ENCODE measurements around the gene JMJD8.

Gene JMJD8

DNA sequence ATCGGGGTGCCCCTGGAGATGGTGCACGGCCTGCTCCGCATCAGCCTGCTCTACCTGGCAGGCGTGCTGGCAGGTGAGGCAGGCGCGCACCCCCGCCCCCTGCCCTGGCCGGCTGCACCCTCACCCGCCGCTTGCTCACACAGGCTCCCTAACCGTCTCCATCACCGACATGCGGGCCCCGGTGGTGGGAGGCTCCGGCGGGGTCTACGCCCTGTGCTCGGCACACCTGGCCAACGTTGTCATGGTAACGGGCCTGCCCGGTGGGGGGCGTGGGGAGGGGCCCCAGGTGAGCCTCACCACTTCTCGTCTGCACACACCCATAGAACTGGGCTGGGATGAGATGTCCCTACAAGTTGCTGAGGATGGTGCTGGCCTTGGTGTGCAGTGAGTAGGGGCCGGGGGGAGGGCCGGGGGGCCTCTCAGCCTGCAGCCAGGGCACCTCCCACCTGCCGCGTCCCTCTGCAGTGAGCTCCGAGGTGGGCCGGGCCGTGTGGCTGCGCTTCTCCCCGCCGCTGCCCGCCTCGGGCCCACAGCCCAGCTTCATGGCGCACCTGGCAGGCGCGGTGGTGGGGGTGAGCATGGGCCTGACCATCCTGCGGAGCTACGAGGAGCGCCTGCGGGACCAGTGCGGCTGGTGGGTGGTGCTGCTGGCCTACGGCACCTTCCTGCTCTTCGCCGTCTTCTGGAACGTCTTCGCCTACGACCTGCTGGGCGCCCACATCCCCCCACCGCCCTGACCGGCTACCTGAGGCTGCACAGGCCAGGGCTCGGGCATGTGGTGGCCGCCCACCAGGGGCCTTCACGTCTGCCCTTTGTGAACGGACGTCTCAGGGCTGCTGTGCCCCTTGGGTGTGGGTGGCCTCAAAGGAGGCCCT, 6.6 kb downstream of the JMJD8 start:
- H3K36me3 ChIP-seq (ENCODE audit: control insufficient read depth in 5 of 5, insufficient read depth in 5 of 5, low read length in 5 of 5), result peaks cover 0 to 28% (median 24%) of the 10 kb centered on the region in 5 donors
- H3K4me3 ChIP-seq (ENCODE audit: low read depth in 1 of 5, low read length in 5 of 5), result no peak overlapping the region
- H3K4me1 ChIP-seq (ENCODE audit: control insufficient read depth in 5 of 5, insufficient read depth in 5 of 5, low read length in 5 of 5), result peaks cover 4 to 49% (median 43%) of the 10 kb centered on the region in 5 donors
- no peak overlapping the region for H3K27ac ChIP-seq (ENCODE audit: low read depth, low read length)
- peaks cover 0 to 4% (median 0%) of the 10 kb centered on the region in 5 donors for H3K27me3 ChIP-seq (ENCODE audit: control insufficient read depth in 5 of 5, insufficient read depth in 4 of 5, low read length in 5 of 5)
- H3K9me3 ChIP-seq (ENCODE audit: control insufficient read depth in 5 of 5, low read length in 5 of 5), result no peaks in the 10 kb centered on the region
- no peak overlapping the region for H3K9ac ChIP-seq (ENCODE audit: low read length in 5 of 5)

DNA sequence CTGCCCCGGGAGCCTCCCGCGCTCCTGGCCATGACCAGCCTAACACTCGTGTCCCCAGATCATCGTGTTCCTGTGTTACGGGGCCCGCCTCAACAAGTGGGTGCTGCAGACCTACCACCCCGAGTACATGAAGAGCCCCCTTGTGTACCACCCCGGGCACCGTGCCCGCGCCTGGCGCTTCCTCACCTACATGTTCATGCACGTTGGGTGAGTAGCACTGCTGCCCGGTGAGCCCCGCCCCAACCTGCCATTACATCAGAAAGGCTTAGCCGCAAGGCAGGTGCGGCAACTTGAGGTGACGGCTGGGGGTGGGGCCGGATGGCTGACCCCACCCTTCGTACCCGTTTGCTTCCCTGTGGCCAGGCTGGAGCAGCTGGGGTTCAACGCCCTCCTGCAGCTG, 7.2 kb downstream of the JMJD8 start:
- no peak overlapping the region for H3K4me3 ChIP-seq (ENCODE audit: low read depth in 1 of 5, low read length in 5 of 5)
- H3K9ac ChIP-seq (ENCODE audit: low read length in 5 of 5), result no peak overlapping the region
- peaks cover 0 to 28% (median 24%) of the 10 kb centered on the region in 5 donors for H3K36me3 ChIP-seq (ENCODE audit: control insufficient read depth in 5 of 5, insufficient read depth in 5 of 5, low read length in 5 of 5)
- H3K4me1 ChIP-seq (ENCODE audit: control insufficient read depth in 5 of 5, insufficient read depth in 5 of 5, low read length in 5 of 5), result peaks cover 4 to 43% (median 36%) of the 10 kb centered on the region in 5 donors
- H3K27me3 ChIP-seq (ENCODE audit: control insufficient read depth in 5 of 5, insufficient read depth in 4 of 5, low read length in 5 of 5), result peaks cover 0 to 4% (median 0%) of the 10 kb centered on the region in 5 donors
- no peak overlapping the region for H3K27ac ChIP-seq (ENCODE audit: low read depth, low read length)
- no peaks in the 10 kb centered on the region for H3K9me3 ChIP-seq (ENCODE audit: control insufficient read depth in 5 of 5, low read length in 5 of 5)

DNA sequence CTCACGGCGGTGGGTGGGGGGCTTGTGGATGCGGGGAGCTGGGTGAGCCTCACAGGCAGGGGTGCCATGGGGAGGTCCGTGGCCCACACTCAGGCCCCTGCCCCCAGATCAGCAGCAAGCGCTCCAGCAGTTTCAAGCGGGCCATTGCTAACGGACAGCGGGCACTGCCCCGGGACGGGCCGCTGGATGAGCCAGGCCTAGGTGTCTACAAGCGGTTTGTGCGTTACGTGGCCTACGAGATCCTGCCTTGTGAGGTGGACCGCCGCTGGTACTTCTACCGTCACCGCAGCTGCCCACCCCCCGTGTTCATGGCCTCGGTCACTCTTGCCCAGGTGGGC, 7.6 kb downstream of the JMJD8 start:
- no peak overlapping the region for H3K27ac ChIP-seq (ENCODE audit: low read depth, low read length)
- H3K9ac ChIP-seq (ENCODE audit: low read length in 5 of 5), result no peak overlapping the region
- no peaks in the 10 kb centered on the region for H3K9me3 ChIP-seq (ENCODE audit: control insufficient read depth in 5 of 5, low read length in 5 of 5)
- H3K27me3 ChIP-seq (ENCODE audit: control insufficient read depth in 5 of 5, insufficient read depth in 4 of 5, low read length in 5 of 5), result peaks cover 0 to 4% (median 0%) of the 10 kb centered on the region in 5 donors
- H3K36me3 ChIP-seq (ENCODE audit: control insufficient read depth in 5 of 5, insufficient read depth in 5 of 5, low read length in 5 of 5), result peaks cover 0 to 28% (median 24%) of the 10 kb centered on the region in 5 donors
- no peak overlapping the region for H3K4me3 ChIP-seq (ENCODE audit: low read depth in 1 of 5, low read length in 5 of 5)
- H3K4me1 ChIP-seq (ENCODE audit: control insufficient read depth in 5 of 5, insufficient read depth in 5 of 5, low read length in 5 of 5), result peaks cover 2 to 39% (median 33%) of the 10 kb centered on the region in 5 donors

- Histone ChIP-seq H3K27ac (ENCODE audit: low read depth, low read length) (no peak overlapping the region), H3K9me3 (ENCODE audit: control insufficient read depth in 5 of 5, low read length in 5 of 5) (no peaks in the 10 kb centered on the region), H3K4me3 (ENCODE audit: low read depth in 1 of 5, low read length in 5 of 5) (peak overlapping the region in 1 of 5 donors; percentile 58), H3K9ac (ENCODE audit: low read length in 5 of 5) (no peak overlapping the region), H3K4me1 (ENCODE audit: control insufficient read depth in 5 of 5, insufficient read depth in 5 of 5, low read length in 5 of 5) (peaks cover 0 to 34% (median 27%) of the 10 kb centered on the region in 5 donors), H3K36me3 (ENCODE audit: control insufficient read depth in 5 of 5, insufficient read depth in 5 of 5, low read length in 5 of 5) (peaks cover 0 to 32% (median 29%) of the 10 kb centered on the region in 5 donors), H3K27me3 (ENCODE audit: control insufficient read depth in 5 of 5, insufficient read depth in 4 of 5, low read length in 5 of 5) (peaks cover 0 to 4% (median 0%) of the 10 kb centered on the region in 5 donors)
Observed at GRCh38 chr16:675884-676564, 8.1 kb downstream of the JMJD8 start.

DNA sequence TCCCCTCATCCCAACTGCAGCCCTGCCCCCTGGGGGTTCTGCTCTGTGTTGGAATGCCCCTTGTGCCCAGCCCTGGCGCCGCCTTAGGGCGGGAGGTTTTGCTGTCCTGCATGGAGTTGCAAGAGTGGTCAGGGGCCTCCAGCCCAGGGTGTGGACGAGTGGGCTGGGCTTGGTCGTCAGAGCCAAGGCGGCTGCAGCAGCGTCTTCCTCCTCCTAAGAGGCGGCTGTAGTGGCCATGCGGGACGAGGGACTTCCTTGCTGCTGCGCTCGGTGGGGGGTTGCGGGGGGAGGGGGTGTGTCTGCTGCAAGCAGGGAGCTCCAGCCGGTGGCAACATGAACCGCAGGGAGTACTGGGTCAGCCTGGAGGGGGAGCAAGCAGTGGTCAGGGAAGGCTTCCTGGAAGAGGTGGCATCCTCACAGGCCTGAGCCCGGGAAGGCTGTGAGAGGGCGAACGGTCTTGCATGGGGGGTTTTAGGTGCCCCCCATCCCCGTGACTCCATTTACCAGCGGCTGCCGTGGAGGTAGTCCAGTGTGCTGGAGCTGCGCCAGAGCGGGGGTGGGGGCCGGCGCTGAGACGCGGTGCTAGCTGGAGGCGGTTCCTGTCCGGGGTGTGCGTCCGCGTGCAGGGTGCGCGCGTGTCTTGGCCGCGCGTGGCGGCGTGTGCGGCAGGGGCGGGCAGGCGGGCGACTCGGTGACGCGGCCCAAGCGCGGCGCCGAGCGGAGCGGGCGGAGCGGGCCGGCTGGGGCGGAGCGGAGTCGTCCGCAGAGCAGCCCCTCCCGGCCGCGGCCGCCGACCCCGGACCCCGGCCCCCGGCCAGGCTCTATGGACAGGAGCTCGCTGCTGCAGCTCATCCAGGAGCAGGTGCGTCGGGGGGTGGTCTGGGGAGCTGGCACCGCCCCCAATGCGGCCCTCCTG, 8.9 kb downstream of the JMJD8 start, which contains the start of gene RHBDL1:
RHBDL1 (plus strand) TSS at position 704 of the 916 bp plus-strand sequence; CDS start at position 824, 120 bp downstream.
- Histone ChIP-seq H3K9me3 (ENCODE audit: control insufficient read depth in 5 of 5, low read length in 5 of 5) (no peaks in the 10 kb centered on the region), H3K4me3 (ENCODE audit: low read depth in 1 of 5, low read length in 5 of 5) (peak within 1 kb of the TSS in 4 of 5 donors; percentile 21 to 58 (median 36)), H3K27me3 (ENCODE audit: control insufficient read depth in 5 of 5, insufficient read depth in 4 of 5, low read length in 5 of 5) (peaks cover 0 to 4% (median 0%) of the 10 kb centered on the region in 5 donors), H3K4me1 (ENCODE audit: control insufficient read depth in 5 of 5, insufficient read depth in 5 of 5, low read length in 5 of 5) (peaks cover 0 to 29% (median 23%) of the 10 kb centered on the region in 5 donors), H3K9ac (ENCODE audit: low read length in 5 of 5) (no peak within 1 kb of the TSS), H3K36me3 (ENCODE audit: control insufficient read depth in 5 of 5, insufficient read depth in 5 of 5, low read length in 5 of 5) (peaks cover 0 to 40% (median 37%) of the 10 kb centered on the region in 5 donors), H3K27ac (ENCODE audit: low read depth, low read length) (no peak within 1 kb of the TSS)

DNA sequence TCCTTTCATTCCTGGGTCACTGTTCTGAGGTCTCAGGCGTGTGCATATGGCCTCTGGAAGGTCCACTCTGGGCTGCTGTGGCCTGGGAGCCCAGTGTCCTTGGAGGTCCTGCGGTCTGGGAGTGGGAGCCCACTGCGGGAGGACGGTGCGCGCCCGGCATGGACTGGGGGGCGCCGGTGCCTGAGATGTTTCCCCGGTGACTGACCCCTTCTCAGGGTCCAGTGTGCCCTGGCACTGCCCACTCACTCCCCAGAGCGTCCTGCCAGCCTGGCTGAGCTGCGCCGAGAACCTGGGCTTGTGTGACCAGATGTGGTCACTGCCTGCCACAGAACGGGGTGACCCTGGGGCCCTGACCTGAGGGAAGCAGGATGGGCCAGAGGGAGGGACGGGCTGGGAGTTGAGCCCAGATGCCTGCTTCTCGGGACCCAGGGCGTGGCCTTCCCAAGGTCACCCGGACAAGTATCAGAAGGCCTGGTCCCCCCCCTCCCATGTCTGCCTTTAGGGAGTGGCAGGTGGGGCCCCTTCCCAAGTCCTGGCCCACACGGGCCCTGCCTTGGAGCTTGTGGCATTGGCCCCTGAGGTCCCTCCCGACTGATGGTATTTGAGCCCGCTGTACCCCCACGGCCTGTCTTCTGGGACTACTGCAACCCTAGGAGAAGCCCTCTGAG, 9.8 kb downstream of the JMJD8 start:
- H3K4me1 ChIP-seq (ENCODE audit: control insufficient read depth in 5 of 5, insufficient read depth in 5 of 5, low read length in 5 of 5), result peaks cover 0 to 25% (median 24%) of the 10 kb centered on the region in 5 donors
- peaks cover 0 to 49% (median 45%) of the 10 kb centered on the region in 5 donors for H3K36me3 ChIP-seq (ENCODE audit: control insufficient read depth in 5 of 5, insufficient read depth in 5 of 5, low read length in 5 of 5)
- H3K4me3 ChIP-seq (ENCODE audit: low read depth in 1 of 5, low read length in 5 of 5), result no peak overlapping the region
- H3K27ac ChIP-seq (ENCODE audit: low read depth, low read length), result no peak overlapping the region
- H3K9ac ChIP-seq (ENCODE audit: low read length in 5 of 5), result no peak overlapping the region
- peaks cover 0 to 4% (median 0%) of the 10 kb centered on the region in 5 donors for H3K27me3 ChIP-seq (ENCODE audit: control insufficient read depth in 5 of 5, insufficient read depth in 4 of 5, low read length in 5 of 5)
- no peaks in the 10 kb centered on the region for H3K9me3 ChIP-seq (ENCODE audit: control insufficient read depth in 5 of 5, low read length in 5 of 5)

GRCh38 chr16:673399-673991, 10.6 kb downstream of the JMJD8 start:
- Histone ChIP-seq H3K9ac (ENCODE audit: low read length in 5 of 5) (no peak overlapping the region), H3K36me3 (ENCODE audit: control insufficient read depth in 5 of 5, insufficient read depth in 5 of 5, low read length in 5 of 5) (peaks cover 0 to 52% (median 47%) of the 10 kb centered on the region in 5 donors), H3K27ac (ENCODE audit: low read depth, low read length) (no peak overlapping the region), H3K4me1 (ENCODE audit: control insufficient read depth in 5 of 5, insufficient read depth in 5 of 5, low read length in 5 of 5) (peaks cover 0 to 29% (median 26%) of the 10 kb centered on the region in 5 donors), H3K4me3 (ENCODE audit: low read depth in 1 of 5, low read length in 5 of 5) (no peak overlapping the region), H3K27me3 (ENCODE audit: control insufficient read depth in 5 of 5, insufficient read depth in 4 of 5, low read length in 5 of 5) (peaks cover 0 to 4% (median 0%) of the 10 kb centered on the region in 5 donors), H3K9me3 (ENCODE audit: control insufficient read depth in 5 of 5, low read length in 5 of 5) (no peaks in the 10 kb centered on the region)

DNA sequence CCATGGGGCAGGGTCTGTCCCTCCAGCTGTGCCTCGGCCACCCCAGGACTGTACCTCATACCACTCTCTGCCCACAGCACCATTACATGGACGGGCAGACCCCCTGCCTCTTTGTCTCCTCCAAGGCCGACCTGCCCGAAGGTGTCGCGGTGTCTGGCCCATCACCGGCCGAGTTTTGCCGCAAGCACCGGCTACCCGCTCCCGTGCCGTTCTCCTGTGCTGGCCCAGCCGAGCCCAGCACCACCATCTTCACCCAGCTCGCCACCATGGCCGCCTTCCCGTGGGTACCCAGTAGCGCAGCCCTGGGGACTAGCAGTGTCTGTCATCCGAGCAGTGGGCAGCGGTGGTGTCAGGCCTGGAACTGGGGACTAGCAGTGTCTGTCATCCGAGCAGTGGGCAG, 11.3 kb downstream of the JMJD8 start:
- Histone ChIP-seq H3K4me3 (ENCODE audit: low read depth in 1 of 5, low read length in 5 of 5) (no peak overlapping the region), H3K9me3 (ENCODE audit: control insufficient read depth in 5 of 5, low read length in 5 of 5) (no peaks in the 10 kb centered on the region), H3K9ac (ENCODE audit: low read length in 5 of 5) (no peak overlapping the region), H3K36me3 (ENCODE audit: control insufficient read depth in 5 of 5, insufficient read depth in 5 of 5, low read length in 5 of 5) (peaks cover 0 to 52% (median 47%) of the 10 kb centered on the region in 5 donors), H3K27me3 (ENCODE audit: control insufficient read depth in 5 of 5, insufficient read depth in 4 of 5, low read length in 5 of 5) (peaks cover 0 to 4% (median 0%) of the 10 kb centered on the region in 5 donors), H3K4me1 (ENCODE audit: control insufficient read depth in 5 of 5, insufficient read depth in 5 of 5, low read length in 5 of 5) (peaks cover 0 to 33% (median 31%) of the 10 kb centered on the region in 5 donors), H3K27ac (ENCODE audit: low read depth, low read length) (no peak overlapping the region)

GRCh38 chr16:672371-672770, 11.8 kb downstream of the JMJD8 start:
- H3K27me3 ChIP-seq (ENCODE audit: control insufficient read depth in 5 of 5, insufficient read depth in 4 of 5, low read length in 5 of 5), result peaks cover 0 to 4% (median 0%) of the 10 kb centered on the region in 5 donors
- H3K4me1 ChIP-seq (ENCODE audit: control insufficient read depth in 5 of 5, insufficient read depth in 5 of 5, low read length in 5 of 5), result peaks cover 2 to 37% (median 34%) of the 10 kb centered on the region in 5 donors
- no peak overlapping the region for H3K27ac ChIP-seq (ENCODE audit: low read depth, low read length)
- no peaks in the 10 kb centered on the region for H3K9me3 ChIP-seq (ENCODE audit: control insufficient read depth in 5 of 5, low read length in 5 of 5)
- H3K4me3 ChIP-seq (ENCODE audit: low read depth in 1 of 5, low read length in 5 of 5), result no peak overlapping the region
- peaks cover 0 to 52% (median 47%) of the 10 kb centered on the region in 5 donors for H3K36me3 ChIP-seq (ENCODE audit: control insufficient read depth in 5 of 5, insufficient read depth in 5 of 5, low read length in 5 of 5)
- no peak overlapping the region for H3K9ac ChIP-seq (ENCODE audit: low read length in 5 of 5)
